NOMO-1 (cell line): ENCODE results near the gene DAAM2.

Experiments used
- DNase-seq, 2 experiments: peaks; one replicate each; lab custom pipeline; 2025; ENCODE audit not compliant: unreplicated experiment in 2 of 2; lab: John Stamatoyannopoulos, UW

DAAM2 gene

GRCh38 chr6:39904946-39905639, 112.9 kb downstream of the DAAM2 start:
- no peak for DNase-seq

- no peak for DNase-seq
Observed at GRCh38 chr6:39905640-39905975, 113.4 kb downstream of the DAAM2 start.

GRCh38 chr6:39906318-39906761, 114.2 kb downstream of the DAAM2 start:
- DNase-seq = no peak

- DNase-seq = no peak
Observed at GRCh38 chr6:39907871-39908575, 115.8 kb downstream of the DAAM2 start.

- DNase-seq = no peak
Observed at GRCh38 chr6:39908838-39909583, 116.8 kb downstream of the DAAM2 start.

GRCh38 chr6:39909701-39910100, 117.5 kb downstream of the DAAM2 start:
- DNase-seq = no peak

GRCh38 chr6:39910164-39910563, 118.0 kb downstream of the DAAM2 start:
- no peak for DNase-seq

GRCh38 chr6:39910744-39911143, 118.6 kb downstream of the DAAM2 start:
- DNase-seq = no peak

GRCh38 chr6:39911513-39912125, 119.4 kb downstream of the DAAM2 start:
- DNase-seq = no peak

GRCh38 chr6:39912446-39912845, 120.3 kb downstream of the DAAM2 start:
- no peak for DNase-seq

GRCh38 chr6:39913391-39913916, 121.3 kb downstream of the DAAM2 start:
- no peak for DNase-seq

GRCh38 chr6:39914239-39914638, 122.1 kb downstream of the DAAM2 start:
- DNase-seq = no peak

- DNase-seq = no peak
Observed at GRCh38 chr6:39915866-39916265, 123.7 kb downstream of the DAAM2 start.

- DNase-seq = no peak
Observed at GRCh38 chr6:39917329-39917728, 125.2 kb downstream of the DAAM2 start.

GRCh38 chr6:39917981-39918380, 125.8 kb downstream of the DAAM2 start:
- no peak for DNase-seq

- no peak for DNase-seq
Observed at GRCh38 chr6:39918831-39919230, 126.7 kb downstream of the DAAM2 start.

- DNase-seq = no peak
Observed at GRCh38 chr6:39920157-39920556, 128.0 kb downstream of the DAAM2 start.

- no peak for DNase-seq
Observed at GRCh38 chr6:39922821-39923220, 130.6 kb downstream of the DAAM2 start.

- DNase-seq = no peak
Observed at GRCh38 chr6:39923394-39923793, 131.2 kb downstream of the DAAM2 start.

- DNase-seq = no peak
Observed at GRCh38 chr6:39923861-39924260, 131.7 kb downstream of the DAAM2 start.

GRCh38 chr6:39924283-39924682, 132.1 kb downstream of the DAAM2 start:
- no peak for DNase-seq
